Sigmoid colon (tissue), 4 donors: ENCODE data around the gene ADORA2A.

Experiments used
- POLR2A ChIP-seq, 2 donors: fragments of 450-650 bp; IDR thresholded peaks; one replicate each; pipeline ENCODE4 v1.6.1; 2016; ENCODE audit warnings: antibody characterized with exemption in 2 of 2, mild to moderate bottlenecking in 2 of 2, moderate library complexity in 2 of 2
- POLR2AphosphoS5 ChIP-seq, 4 donors: sonication (generic); formaldehyde crosslinking; IDR thresholded peaks; one replicate each; pipeline ENCODE4 v1.6.1; 2017; ENCODE audit warnings: antibody characterized with exemption in 4 of 4
- TF ChIP-seq, protein P1 (sequence below), 4 experiments: fragments of 450-650 bp in 3 of 4; fragments of 200-600 bp in 1 of 4; IDR thresholded peaks; one replicate each; pipeline ENCODE4 v1.5.1; 2016 to 2019; ENCODE audit warnings: antibody characterized with exemption in 4 of 4, mild to moderate bottlenecking in 3 of 4, moderate library complexity in 2 of 4

DNA sequence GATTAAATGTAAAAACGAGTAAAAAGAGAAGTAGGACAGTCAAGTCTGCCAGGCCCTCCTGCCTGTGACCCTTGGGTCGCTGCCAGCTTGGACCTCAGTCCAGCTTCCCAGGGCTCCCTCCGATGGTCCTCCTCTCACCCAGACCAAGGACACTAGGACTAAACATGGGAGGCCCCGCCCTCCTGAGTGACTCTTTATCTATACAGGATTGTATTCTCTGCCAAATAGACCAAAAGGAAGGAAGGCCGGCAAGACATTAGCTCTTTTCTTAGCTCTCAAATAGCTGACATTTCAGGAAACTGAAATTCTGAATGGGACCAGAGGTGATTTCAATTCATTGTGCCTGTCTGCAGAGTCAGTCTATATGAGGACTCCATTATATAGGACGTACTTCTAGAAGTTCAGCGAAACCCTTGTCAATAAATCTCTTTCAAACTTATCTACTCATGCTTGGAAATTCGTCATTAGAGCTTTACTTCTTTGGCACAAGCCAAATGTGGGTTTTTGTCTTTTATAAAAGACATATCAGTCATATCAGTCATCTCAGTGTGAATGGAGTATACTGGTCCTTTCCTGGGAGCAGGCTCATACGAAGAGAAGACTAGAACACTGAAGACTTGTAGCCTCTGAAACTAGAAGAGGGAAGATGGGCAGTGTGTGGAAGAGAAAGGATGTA, 28.5 kb downstream of the ADORA2A start:
- TF ChIP-seq, protein P1, sequence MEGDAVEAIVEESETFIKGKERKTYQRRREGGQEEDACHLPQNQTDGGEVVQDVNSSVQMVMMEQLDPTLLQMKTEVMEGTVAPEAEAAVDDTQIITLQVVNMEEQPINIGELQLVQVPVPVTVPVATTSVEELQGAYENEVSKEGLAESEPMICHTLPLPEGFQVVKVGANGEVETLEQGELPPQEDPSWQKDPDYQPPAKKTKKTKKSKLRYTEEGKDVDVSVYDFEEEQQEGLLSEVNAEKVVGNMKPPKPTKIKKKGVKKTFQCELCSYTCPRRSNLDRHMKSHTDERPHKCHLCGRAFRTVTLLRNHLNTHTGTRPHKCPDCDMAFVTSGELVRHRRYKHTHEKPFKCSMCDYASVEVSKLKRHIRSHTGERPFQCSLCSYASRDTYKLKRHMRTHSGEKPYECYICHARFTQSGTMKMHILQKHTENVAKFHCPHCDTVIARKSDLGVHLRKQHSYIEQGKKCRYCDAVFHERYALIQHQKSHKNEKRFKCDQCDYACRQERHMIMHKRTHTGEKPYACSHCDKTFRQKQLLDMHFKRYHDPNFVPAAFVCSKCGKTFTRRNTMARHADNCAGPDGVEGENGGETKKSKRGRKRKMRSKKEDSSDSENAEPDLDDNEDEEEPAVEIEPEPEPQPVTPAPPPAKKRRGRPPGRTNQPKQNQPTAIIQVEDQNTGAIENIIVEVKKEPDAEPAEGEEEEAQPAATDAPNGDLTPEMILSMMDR (IDR thresholded peaks at IDR 0.05) = no peak
- TF ChIP-seq POLR2A (IDR thresholded peaks at IDR 0.05) = no peak
- no peak for TF ChIP-seq POLR2AphosphoS5 (IDR thresholded peaks at IDR 0.05)
